ENCODE data around the gene SMG6.
"Not testable (repeated sequence)": the region's sequence is repeated elsewhere in the genome, so short reads cannot be mapped to it uniquely, and the experiment has no call there.

SMG6 gene

GRCh38 chr17:2022647-2023240 lies 280.8 kb downstream of the SMG6 start:
- Histone ChIP-seq H3K27me3 (ENCODE audit: control insufficient read depth, insufficient read depth, low read length) (peaks cover 87% of the 10 kb centered on the region), H3K9me3 (ENCODE audit: control insufficient read depth, insufficient read depth, low read length) (no peaks in the 10 kb centered on the region), H3K9ac (ENCODE audit: low read depth, low read length) (no peak overlapping the region), H3K4me3 (ENCODE audit: low read depth, low read length) (no peak overlapping the region), H3K36me3 (ENCODE audit: control insufficient read depth, insufficient read depth, low read length) (no peaks in the 10 kb centered on the region), H3K4me1 (ENCODE audit: control insufficient read depth, insufficient read depth, low read length) (peaks cover 4% of the 10 kb centered on the region)

- Histone ChIP-seq H3K9ac (ENCODE audit: low read depth, low read length) (no peak overlapping the region), H3K4me1 (ENCODE audit: control insufficient read depth, insufficient read depth, low read length) (peaks cover 4% of the 10 kb centered on the region), H3K36me3 (ENCODE audit: control insufficient read depth, insufficient read depth, low read length) (no peaks in the 10 kb centered on the region), H3K4me3 (ENCODE audit: low read depth, low read length) (no peak overlapping the region), H3K9me3 (ENCODE audit: control insufficient read depth, insufficient read depth, low read length) (no peaks in the 10 kb centered on the region), H3K27me3 (ENCODE audit: control insufficient read depth, insufficient read depth, low read length) (peaks cover 72% of the 10 kb centered on the region)
Observed at GRCh38 chr17:2020721-2021120, 282.9 kb downstream of the SMG6 start.

- Histone ChIP-seq H3K4me3 (ENCODE audit: low read depth, low read length) (no peak overlapping the region), H3K36me3 (ENCODE audit: control insufficient read depth, insufficient read depth, low read length) (no peaks in the 10 kb centered on the region), H3K27me3 (ENCODE audit: control insufficient read depth, insufficient read depth, low read length) (peaks cover 66% of the 10 kb centered on the region), H3K9me3 (ENCODE audit: control insufficient read depth, insufficient read depth, low read length) (no peaks in the 10 kb centered on the region), H3K9ac (ENCODE audit: low read depth, low read length) (no peak overlapping the region), H3K4me1 (ENCODE audit: control insufficient read depth, insufficient read depth, low read length) (peaks cover 4% of the 10 kb centered on the region)
Observed at GRCh38 chr17:2019723-2020122, 283.9 kb downstream of the SMG6 start.

- Histone ChIP-seq H3K9me3 (ENCODE audit: control insufficient read depth, insufficient read depth, low read length) (no peaks in the 10 kb centered on the region), H3K4me1 (ENCODE audit: control insufficient read depth, insufficient read depth, low read length) (peaks cover 4% of the 10 kb centered on the region), H3K27me3 (ENCODE audit: control insufficient read depth, insufficient read depth, low read length) (peaks cover 63% of the 10 kb centered on the region), H3K36me3 (ENCODE audit: control insufficient read depth, insufficient read depth, low read length) (no peaks in the 10 kb centered on the region), H3K4me3 (ENCODE audit: low read depth, low read length) (no peak overlapping the region), H3K9ac (ENCODE audit: low read depth, low read length) (no peak overlapping the region)
Observed at GRCh38 chr17:2018716-2019510, 284.7 kb downstream of the SMG6 start.

GRCh38 chr17:2017274-2017941 lies 286.2 kb downstream of the SMG6 start:
- Histone ChIP-seq H3K9ac (ENCODE audit: low read depth, low read length) (no peak overlapping the region), H3K27me3 (ENCODE audit: control insufficient read depth, insufficient read depth, low read length) (peaks cover 55% of the 10 kb centered on the region), H3K36me3 (ENCODE audit: control insufficient read depth, insufficient read depth, low read length) (no peaks in the 10 kb centered on the region), H3K9me3 (ENCODE audit: control insufficient read depth, insufficient read depth, low read length) (no peaks in the 10 kb centered on the region), H3K4me1 (ENCODE audit: control insufficient read depth, insufficient read depth, low read length) (no peaks in the 10 kb centered on the region), H3K4me3 (ENCODE audit: low read depth, low read length) (no peak overlapping the region)

GRCh38 chr17:2016494-2016893 lies 287.1 kb downstream of the SMG6 start:
- Histone ChIP-seq H3K36me3 (ENCODE audit: control insufficient read depth, insufficient read depth, low read length) (no peaks in the 10 kb centered on the region), H3K4me1 (ENCODE audit: control insufficient read depth, insufficient read depth, low read length) (peaks cover 7% of the 10 kb centered on the region), H3K9me3 (ENCODE audit: control insufficient read depth, insufficient read depth, low read length) (no peaks in the 10 kb centered on the region), H3K9ac (ENCODE audit: low read depth, low read length) (no peak overlapping the region), H3K4me3 (ENCODE audit: low read depth, low read length) (no peak overlapping the region), H3K27me3 (ENCODE audit: control insufficient read depth, insufficient read depth, low read length) (peaks cover 56% of the 10 kb centered on the region)

- no peaks in the 10 kb centered on the region for H3K9me3 ChIP-seq (ENCODE audit: control insufficient read depth, insufficient read depth, low read length)
- no peak overlapping the region for H3K4me3 ChIP-seq (ENCODE audit: low read depth, low read length)
- H3K36me3 ChIP-seq (ENCODE audit: control insufficient read depth, insufficient read depth, low read length), result no peaks in the 10 kb centered on the region
- no peak overlapping the region for H3K9ac ChIP-seq (ENCODE audit: low read depth, low read length)
- H3K4me1 ChIP-seq (ENCODE audit: control insufficient read depth, insufficient read depth, low read length), result peaks cover 8% of the 10 kb centered on the region
- H3K27me3 ChIP-seq (ENCODE audit: control insufficient read depth, insufficient read depth, low read length), result peaks cover 48% of the 10 kb centered on the region
Observed at GRCh38 chr17:2015314-2015713, 288.3 kb downstream of the SMG6 start.

GRCh38 chr17:2013994-2014317 lies 289.6 kb downstream of the SMG6 start:
- Histone ChIP-seq H3K9me3 (ENCODE audit: control insufficient read depth, insufficient read depth, low read length) (no peaks in the 10 kb centered on the region), H3K9ac (ENCODE audit: low read depth, low read length) (no peak overlapping the region), H3K4me1 (ENCODE audit: control insufficient read depth, insufficient read depth, low read length) (peaks cover 8% of the 10 kb centered on the region), H3K27me3 (ENCODE audit: control insufficient read depth, insufficient read depth, low read length) (peaks cover 34% of the 10 kb centered on the region), H3K36me3 (ENCODE audit: control insufficient read depth, insufficient read depth, low read length) (no peaks in the 10 kb centered on the region), H3K4me3 (ENCODE audit: low read depth, low read length) (no peak overlapping the region)

GRCh38 chr17:2013220-2013993 lies 290.2 kb downstream of the SMG6 start:
- H3K4me3 ChIP-seq (ENCODE audit: low read depth, low read length); H3K36me3 ChIP-seq (ENCODE audit: control insufficient read depth, insufficient read depth, low read length); H3K4me1 ChIP-seq (ENCODE audit: control insufficient read depth, insufficient read depth, low read length); H3K9ac ChIP-seq (ENCODE audit: low read depth, low read length); H3K9me3 ChIP-seq (ENCODE audit: control insufficient read depth, insufficient read depth, low read length): not testable (repeated sequence)
- H3K27me3 ChIP-seq (ENCODE audit: control insufficient read depth, insufficient read depth, low read length), result peaks cover 28% of the 10 kb centered on the region

GRCh38 chr17:2012499-2012898 lies 291.1 kb downstream of the SMG6 start:
- H3K4me1 ChIP-seq (ENCODE audit: control insufficient read depth, insufficient read depth, low read length), result peaks cover 8% of the 10 kb centered on the region
- no peaks in the 10 kb centered on the region for H3K36me3 ChIP-seq (ENCODE audit: control insufficient read depth, insufficient read depth, low read length)
- no peaks in the 10 kb centered on the region for H3K9me3 ChIP-seq (ENCODE audit: control insufficient read depth, insufficient read depth, low read length)
- H3K4me3 ChIP-seq (ENCODE audit: low read depth, low read length), result no peak overlapping the region
- no peak overlapping the region for H3K9ac ChIP-seq (ENCODE audit: low read depth, low read length)
- peaks cover 21% of the 10 kb centered on the region for H3K27me3 ChIP-seq (ENCODE audit: control insufficient read depth, insufficient read depth, low read length)

- Histone ChIP-seq H3K4me1 (ENCODE audit: control insufficient read depth, insufficient read depth, low read length) (peaks cover 8% of the 10 kb centered on the region), H3K27me3 (ENCODE audit: control insufficient read depth, insufficient read depth, low read length) (peaks cover 18% of the 10 kb centered on the region), H3K4me3 (ENCODE audit: low read depth, low read length) (no peak overlapping the region), H3K36me3 (ENCODE audit: control insufficient read depth, insufficient read depth, low read length) (no peaks in the 10 kb centered on the region), H3K9me3 (ENCODE audit: control insufficient read depth, insufficient read depth, low read length) (no peaks in the 10 kb centered on the region), H3K9ac (ENCODE audit: low read depth, low read length) (no peak overlapping the region)
Observed at GRCh38 chr17:2011411-2012371, 291.9 kb downstream of the SMG6 start.

All from iPS-15b (cell line).